Osteoblast (primary cell): Measurements from ENCODE around the gene SRC. TPM values are rescaled to one million over a fixed set of nuclear protein-coding genes. Genes with fewer than 3 reads are reported as not detected.
A peak's percentile ranks its signal among the peaks of the same experiment; 100 is the strongest.

Experiments
- DNase-seq: peaks from one replicate; pipeline ENCODE4 v3.0.0; 2011; ENCODE audit warnings: low spot score, mixed read lengths; ENCODE audit not compliant: insufficient read length; ENCODE audit errors: missing footprints
- H2AFZ ChIP-seq: 2 replicates; pipeline ENCODE4 v1.6.0; 2011; ENCODE audit warnings: mild to moderate bottlenecking, low read length
- H3K27ac ChIP-seq: 2 replicates; pipeline ENCODE4 v1.5.1; 2011; ENCODE audit warnings: mild to moderate bottlenecking, low read depth, low read length, moderate library complexity
- H3K27me3 ChIP-seq: 2 replicates; pipeline ENCODE4 v1.6.0; 2012; ENCODE audit warnings: mild to moderate bottlenecking, control low read depth, inconsistent platforms, low read length, moderate library complexity; ENCODE audit not compliant: insufficient read depth
- H3K36me3 ChIP-seq: 2 replicates; pipeline ENCODE4 v1.5.1; 2011; ENCODE audit warnings: mild to moderate bottlenecking, low read length, control low read depth, moderate library complexity; ENCODE audit not compliant: insufficient read depth
- H3K4me1 ChIP-seq: 2 replicates; pipeline ENCODE4 v1.5.1; 2011; ENCODE audit warnings: mild to moderate bottlenecking, low read length, control low read depth, moderate library complexity; ENCODE audit not compliant: insufficient read depth
- H3K4me2 ChIP-seq: 2 replicates; pipeline ENCODE4 v1.6.0; 2011; ENCODE audit warnings: mild to moderate bottlenecking, low read length; ENCODE audit not compliant: insufficient read depth
- H3K4me3 ChIP-seq: fragments of 200-600 bp; sonication (generic); 3 replicates; pipeline ENCODE4 v1.5.1; 2012; ENCODE audit warnings: mild to moderate bottlenecking, low read length, inconsistent platforms; ENCODE audit not compliant: insufficient read depth
- H3K79me2 ChIP-seq: 2 replicates; pipeline ENCODE4 v1.6.0; 2012; ENCODE audit warnings: mild to moderate bottlenecking, low read length, control low read depth, inconsistent platforms; ENCODE audit not compliant: insufficient read depth
- H3K9me3 ChIP-seq: 2 replicates; pipeline ENCODE4 v1.5.1; 2011; ENCODE audit warnings: low read depth, low read length, control low read depth
- H4K20me1 ChIP-seq: 2 replicates; pipeline ENCODE4 v1.6.0; 2012; ENCODE audit warnings: mild to moderate bottlenecking, low read length, control low read depth; ENCODE audit not compliant: insufficient read depth
- CTCF ChIP-seq: IDR thresholded peaks from 2 replicates; pipeline ENCODE4 v1.5.1; 2011; ENCODE audit warnings: mild to moderate bottlenecking, low read depth, low read length, moderate library complexity; ENCODE audit errors: extremely low read depth
- total RNA-seq: library from RNA; depleted of rRNA; stranded (reverse); fragments of >200 nt; gene quantifications from 2 replicates; pipeline ENCODE4 v1.2.3, GENCODE V29; 2012

SRC gene
- total RNA-seq, 1 donor: 22.4 TPM

GRCh38 chr20:37333848-37334318 is 12.1 kb upstream of the SRC start:
- Histone ChIP-seq H3K27ac (no peak overlapping the region), H3K4me2 (no peak overlapping the region), H3K27me3 (no peaks in the 10 kb centered on the region), H3K36me3 (no peaks in the 10 kb centered on the region), H2AFZ (no peak overlapping the region), H3K4me3 (no peak overlapping the region), H3K4me1 (peaks cover 11% of the 10 kb centered on the region), H3K9me3 (no peaks in the 10 kb centered on the region), H3K79me2 (no peaks in the 10 kb centered on the region), H4K20me1 (no peaks in the 10 kb centered on the region)
- no peak for DNase-seq
- TF ChIP-seq CTCF: no peak

GRCh38 chr20:37334450-37334849 is 11.5 kb upstream of the SRC start:
- no peak overlapping the region for H3K27ac ChIP-seq
- no peak for TF ChIP-seq CTCF
- no peaks in the 10 kb centered on the region for H3K79me2 ChIP-seq
- no peak overlapping the region for H2AFZ ChIP-seq
- no peak for DNase-seq
- H3K36me3 ChIP-seq: no peaks in the 10 kb centered on the region
- H3K9me3 ChIP-seq: no peaks in the 10 kb centered on the region
- no peaks in the 10 kb centered on the region for H3K27me3 ChIP-seq
- H3K4me2 ChIP-seq: no peak overlapping the region
- no peaks in the 10 kb centered on the region for H4K20me1 ChIP-seq
- H3K4me1 ChIP-seq: peaks cover 11% of the 10 kb centered on the region
- H3K4me3 ChIP-seq: no peak overlapping the region

DNA sequence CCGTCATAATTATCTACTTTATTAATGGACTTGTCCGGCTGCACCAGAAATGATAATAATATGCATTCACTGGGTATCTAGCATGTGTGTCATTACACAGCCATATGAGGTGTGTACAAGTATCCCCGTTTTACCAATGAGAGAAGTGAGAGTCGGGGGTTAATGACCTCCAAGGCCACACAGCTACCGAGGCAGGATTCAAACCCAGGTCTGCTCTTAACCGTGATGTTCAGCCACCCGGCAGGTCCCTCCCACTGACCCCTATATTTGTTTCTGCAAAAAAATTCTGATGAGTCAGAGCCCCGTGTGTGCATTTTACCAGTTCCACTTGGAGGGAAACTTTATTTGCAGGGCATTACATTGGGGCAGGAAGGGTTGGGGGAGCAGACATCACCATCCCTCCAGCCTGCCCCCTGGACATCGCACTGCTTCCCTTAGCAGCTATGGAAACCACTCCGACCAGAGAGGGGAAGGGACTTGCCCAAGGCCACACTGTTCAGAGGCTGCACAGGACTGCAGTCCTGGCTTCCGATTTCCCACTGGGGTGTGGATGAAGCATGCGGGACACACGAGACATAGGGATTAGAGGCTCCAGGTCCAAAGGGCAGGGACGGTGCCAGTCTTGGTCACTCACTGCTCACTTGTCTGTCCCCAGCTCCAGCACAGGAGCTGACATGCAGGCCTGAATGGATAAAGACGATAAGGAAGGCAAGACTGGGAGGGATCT is 10.1 kb upstream of the SRC start:
- peak overlapping the region; percentile 76 for H2AFZ ChIP-seq
- H3K4me2 ChIP-seq: no peak overlapping the region
- no peaks in the 10 kb centered on the region for H3K27me3 ChIP-seq

More for the DNA sequence above, 10.1 kb upstream of the SRC start:
- H3K36me3 ChIP-seq: no peaks in the 10 kb centered on the region
- H3K79me2 ChIP-seq: no peaks in the 10 kb centered on the region
- H3K4me3 ChIP-seq: no peak overlapping the region
- no peaks in the 10 kb centered on the region for H3K9me3 ChIP-seq
- no peak overlapping the region for H3K27ac ChIP-seq
- peaks cover 11% of the 10 kb centered on the region for H3K4me1 ChIP-seq
- DNase-seq: peak; percentile 72
- TF ChIP-seq CTCF: no peak
- H4K20me1 ChIP-seq: no peaks in the 10 kb centered on the region
